PFSK-1 (cell line): ENCODE results near the gene SLC25A42.

Experiments
- FOXP2 ChIP-seq: optimal IDR thresholded peaks from 2 replicates; pipeline ENCODE3; 2011; ENCODE audit warnings: borderline replicate concordance, control low read depth, inconsistent platforms; ENCODE audit not compliant: insufficient read depth; ENCODE audit errors: extremely low read length, extremely low read depth
- POLR2AphosphoS5 ChIP-seq: IDR thresholded peaks from 2 replicates; pipeline ENCODE4 v1.6.1; 2012; ENCODE audit warnings: low read depth, mild to moderate bottlenecking, control low read depth, low read length, moderate library complexity
- SIN3A ChIP-seq: IDR thresholded peaks from 2 replicates; pipeline ENCODE4 v1.6.1; 2012; ENCODE audit warnings: mild to moderate bottlenecking, low read length, moderate library complexity, borderline replicate concordance; ENCODE audit not compliant: insufficient read depth
- TAF1 ChIP-seq: IDR thresholded peaks from 2 replicates; pipeline ENCODE4 v1.6.1; 2012; ENCODE audit warnings: low read length, control low read depth, borderline replicate concordance; ENCODE audit not compliant: insufficient read depth
- TF ChIP-seq, protein P1 (sequence below), 2 experiments: IDR thresholded peaks; 2 replicates each; pipeline versions ENCODE4 v1.6.1 to v1.8.0; 2011 to 2012; ENCODE audit warnings: low read depth in 2 of 2, low read length in 2 of 2, control low read depth in 1 of 2, inconsistent platforms in 1 of 2, mild to moderate bottlenecking in 1 of 2, moderate library complexity in 1 of 2; ENCODE audit not compliant: insufficient read depth in 1 of 2

DNA sequence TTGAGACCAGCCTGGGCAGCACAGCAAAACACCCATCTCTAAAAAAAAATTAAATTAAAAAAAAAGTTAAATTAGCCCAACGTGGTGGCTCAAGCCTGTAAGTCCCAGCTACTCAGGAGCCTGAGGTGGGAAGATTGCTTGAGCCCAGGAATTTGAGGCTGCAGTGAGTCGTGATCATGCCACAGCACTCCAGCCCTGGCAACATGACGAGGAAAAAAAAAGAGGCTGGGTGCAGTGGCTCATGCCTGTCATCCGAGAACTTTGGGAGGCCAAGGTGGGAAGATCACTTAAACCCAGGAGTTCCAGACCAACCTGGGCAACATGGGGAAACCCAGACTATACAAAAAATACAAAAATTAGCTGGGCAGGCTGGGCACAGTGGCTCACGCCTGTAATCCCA lies 76.7 kb downstream of the SLC25A42 start:
- TF ChIP-seq POLR2AphosphoS5 (no peak), TAF1 (no peak), SIN3A (no peak), FOXP2 (no peak)
- TF ChIP-seq, protein P1, sequence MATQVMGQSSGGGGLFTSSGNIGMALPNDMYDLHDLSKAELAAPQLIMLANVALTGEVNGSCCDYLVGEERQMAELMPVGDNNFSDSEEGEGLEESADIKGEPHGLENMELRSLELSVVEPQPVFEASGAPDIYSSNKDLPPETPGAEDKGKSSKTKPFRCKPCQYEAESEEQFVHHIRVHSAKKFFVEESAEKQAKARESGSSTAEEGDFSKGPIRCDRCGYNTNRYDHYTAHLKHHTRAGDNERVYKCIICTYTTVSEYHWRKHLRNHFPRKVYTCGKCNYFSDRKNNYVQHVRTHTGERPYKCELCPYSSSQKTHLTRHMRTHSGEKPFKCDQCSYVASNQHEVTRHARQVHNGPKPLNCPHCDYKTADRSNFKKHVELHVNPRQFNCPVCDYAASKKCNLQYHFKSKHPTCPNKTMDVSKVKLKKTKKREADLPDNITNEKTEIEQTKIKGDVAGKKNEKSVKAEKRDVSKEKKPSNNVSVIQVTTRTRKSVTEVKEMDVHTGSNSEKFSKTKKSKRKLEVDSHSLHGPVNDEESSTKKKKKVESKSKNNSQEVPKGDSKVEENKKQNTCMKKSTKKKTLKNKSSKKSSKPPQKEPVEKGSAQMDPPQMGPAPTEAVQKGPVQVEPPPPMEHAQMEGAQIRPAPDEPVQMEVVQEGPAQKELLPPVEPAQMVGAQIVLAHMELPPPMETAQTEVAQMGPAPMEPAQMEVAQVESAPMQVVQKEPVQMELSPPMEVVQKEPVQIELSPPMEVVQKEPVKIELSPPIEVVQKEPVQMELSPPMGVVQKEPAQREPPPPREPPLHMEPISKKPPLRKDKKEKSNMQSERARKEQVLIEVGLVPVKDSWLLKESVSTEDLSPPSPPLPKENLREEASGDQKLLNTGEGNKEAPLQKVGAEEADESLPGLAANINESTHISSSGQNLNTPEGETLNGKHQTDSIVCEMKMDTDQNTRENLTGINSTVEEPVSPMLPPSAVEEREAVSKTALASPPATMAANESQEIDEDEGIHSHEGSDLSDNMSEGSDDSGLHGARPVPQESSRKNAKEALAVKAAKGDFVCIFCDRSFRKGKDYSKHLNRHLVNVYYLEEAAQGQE (IDR thresholded peaks at IDR 0.05; ENCODE audit: insufficient read depth in 1 of 2, low read depth in 2 of 2, low read length in 2 of 2): no peak
